ENCODE measurements around the gene TENM3.

The TENM3 gene

GRCh38 chr4:182255441-182256190 lies 12.4 kb downstream of the TENM3 start:
- DNase-seq = no peak

GRCh38 chr4:182257016-182257415 lies 13.8 kb downstream of the TENM3 start:
- DNase-seq = no peak

- DNase-seq = no peak
Observed at GRCh38 chr4:182257503-182257902, 14.3 kb downstream of the TENM3 start.

GRCh38 chr4:182258441-182259000 lies 15.3 kb downstream of the TENM3 start:
- DNase-seq = no peak

GRCh38 chr4:182261651-182262223 lies 18.5 kb downstream of the TENM3 start:
- DNase-seq = no peak

- no peak for DNase-seq
Observed at GRCh38 chr4:182263562-182263961, 20.4 kb downstream of the TENM3 start.

GRCh38 chr4:182264139-182264752 lies 21.0 kb downstream of the TENM3 start:
- DNase-seq = no peak

- no peak for DNase-seq
Observed at GRCh38 chr4:182265881-182266280, 22.7 kb downstream of the TENM3 start.

GRCh38 chr4:182267048-182267447 lies 23.8 kb downstream of the TENM3 start:
- no peak for DNase-seq

GRCh38 chr4:182268966-182269365 lies 25.8 kb downstream of the TENM3 start:
- no peak for DNase-seq

- DNase-seq = no peak
Observed at GRCh38 chr4:182271731-182272130, 28.5 kb downstream of the TENM3 start.

- no peak for DNase-seq
Observed at GRCh38 chr4:182272151-182272550, 28.9 kb downstream of the TENM3 start.

- DNase-seq = no peak
Observed at GRCh38 chr4:182273191-182273935, 30.2 kb downstream of the TENM3 start.

- no peak for DNase-seq
Observed at GRCh38 chr4:182276210-182277109, 33.3 kb downstream of the TENM3 start.

- no peak for DNase-seq
Observed at GRCh38 chr4:182277377-182277776, 34.2 kb downstream of the TENM3 start.

- DNase-seq = no peak
Observed at GRCh38 chr4:182278729-182279128, 35.5 kb downstream of the TENM3 start.

GRCh38 chr4:182280436-182281111 lies 37.4 kb downstream of the TENM3 start:
- DNase-seq = no peak

GRCh38 chr4:182286035-182286434 lies 42.8 kb downstream of the TENM3 start:
- DNase-seq = no peak

- no peak for DNase-seq
Observed at GRCh38 chr4:182286931-182287330, 43.7 kb downstream of the TENM3 start.

GRCh38 chr4:182288534-182288933 lies 45.3 kb downstream of the TENM3 start:
- no peak for DNase-seq

- no peak for DNase-seq
Observed at GRCh38 chr4:182289809-182290208, 46.6 kb downstream of the TENM3 start.

GRCh38 chr4:182291175-182291574 lies 48.0 kb downstream of the TENM3 start:
- DNase-seq = no peak
